BJ (cell line): ENCODE data around the gene FUBP1. TPM values are rescaled to one million over a fixed set of nuclear protein-coding genes. Genes with fewer than 3 reads are reported as not detected.

ENCODE experiments used
- CTCF ChIA-PET: fragments of 350-600 bp; formaldehyde crosslinking; extraction: SDS; loops from one replicate; lab custom pipeline; 2021; ENCODE audit warnings: antibody characterized with exemption, inconsistent platforms; lab: Yijun Ruan, JAX
- POLR2A ChIA-PET: fragments of 300-600 bp; sonication (Branson Sonifier 250); formaldehyde crosslinking; extraction: SDS; loops from one replicate; lab custom pipeline; 2021; ENCODE audit warnings: antibody characterized with exemption; lab: Charles Lee
- DNase-seq: peaks from one replicate; pipeline ENCODE4 v3.0.0-alpha.2; 2011; ENCODE audit warnings: low read depth
- H3K27me3 ChIP-seq: 2 replicates; pipeline ENCODE4 v1.6.0; 2011; ENCODE audit warnings: low read length; ENCODE audit not compliant: control insufficient read depth, insufficient read depth
- H3K36me3 ChIP-seq: 2 replicates; pipeline ENCODE4 v1.5.1; 2011; ENCODE audit warnings: low read length; ENCODE audit not compliant: control insufficient read depth, insufficient read depth
- H3K4me3 ChIP-seq: 2 replicates; pipeline ENCODE4 v1.5.1; 2011; ENCODE audit warnings: low read depth, mild to moderate bottlenecking, control low read depth, low read length
- CTCF ChIP-seq: IDR thresholded peaks from 2 replicates; pipeline ENCODE4 v1.5.1; 2011; ENCODE audit warnings: low read depth, mild to moderate bottlenecking, control low read depth, inconsistent platforms, low read length, moderate library complexity; ENCODE audit not compliant: insufficient read depth
- polyA plus RNA-seq: library from polyadenylated mRNA; depleted of rRNA; stranded (reverse); fragments of >200 nt; gene quantifications from 2 replicates; pipeline ENCODE4 v1.2.3, GENCODE V29; 2011

Gene FUBP1
- polyA plus RNA-seq, 1 experiment, result 79.0 TPM

- peak overlapping the region; percentile 81 for H3K4me3 ChIP-seq
- ChIA-PET CTCF (interaction anchor here (0.7 to 1.2 kb wide), 5 partner anchors 11 to 136 kb away, joined by 3 to 9 read pairs (median 4); no protein-coding TSS in a partner anchor), POLR2A (interaction anchor here (0.6 to 1.7 kb wide), 4 partner anchors 26 to 235 kb away, joined by 3 to 12 read pairs (median 6); partner anchors contain the start of gene DNAJB4)
- DNase-seq, result no peak
- H3K36me3 ChIP-seq, result no peaks in the 10 kb centered on the region
- H3K27me3 ChIP-seq, result no peaks in the 10 kb centered on the region
- no peak for TF ChIP-seq CTCF
Observed at GRCh38 chr1:77978293-77978968, 441 bp downstream of the FUBP1 start.

GRCh38 chr1:77977989-77978292 lies 931 bp downstream of the FUBP1 start:
- Histone ChIP-seq H3K36me3 (no peaks in the 10 kb centered on the region), H3K4me3 (peak overlapping the region; percentile 81), H3K27me3 (no peaks in the 10 kb centered on the region)
- DNase-seq, result peak; percentile 91
- TF ChIP-seq CTCF, result no peak
- CTCF ChIA-PET, result interaction anchor here (1.1 kb wide), 2 partner anchors 11 to 137 kb away, joined by 3 to 4 read pairs; no protein-coding TSS in a partner anchor
- POLR2A ChIA-PET, result interaction anchor here (0.6 to 1.7 kb wide), 2 partner anchors 27 to 153 kb away, joined by 3 to 12 read pairs; partner anchors contain the start of gene DNAJB4

GRCh38 chr1:77976433-77977076 lies 2.3 kb downstream of the FUBP1 start:
- no peak for DNase-seq
- H3K36me3 ChIP-seq, result peaks cover 1% of the 10 kb centered on the region; the same call in 1 of the 2 replicates
- peak overlapping the region; percentile 81 for H3K4me3 ChIP-seq
- POLR2A ChIA-PET, result interaction anchor here (0.7 kb wide), 1 partner anchor 51 kb away, joined by 3 read pairs; no protein-coding TSS in a partner anchor
- TF ChIP-seq CTCF, result no peak
- H3K27me3 ChIP-seq, result no peaks in the 10 kb centered on the region
- CTCF ChIA-PET, result interaction anchor here (0.9 to 1.5 kb wide), 3 partner anchors 22 to 138 kb away, joined by 3 to 11 read pairs (median 4); no protein-coding TSS in a partner anchor

- POLR2A ChIA-PET, result interaction anchor here (0.6 to 0.7 kb wide), 2 partner anchors 50 to 99 kb away, joined by 3 to 6 read pairs; no protein-coding TSS in a partner anchor
- H3K27me3 ChIP-seq, result no peaks in the 10 kb centered on the region
- H3K4me3 ChIP-seq, result peak overlapping the region; percentile 13; the same call in 1 of the 2 replicates
- CTCF ChIA-PET, result interaction anchor here (0.7 to 1.5 kb wide), 4 partner anchors 11 to 194 kb away, joined by 3 to 11 read pairs (median 4); no protein-coding TSS in a partner anchor
- no peak for TF ChIP-seq CTCF
- peaks cover 1% of the 10 kb centered on the region; the same call in 1 of the 2 replicates for H3K36me3 ChIP-seq
- no peak for DNase-seq
Observed at GRCh38 chr1:77975907-77976306, 3.0 kb downstream of the FUBP1 start.

- DNase-seq, result no peak
- no peak for TF ChIP-seq CTCF
- ChIA-PET CTCF (interaction anchor here (0.7 to 1.5 kb wide), 4 partner anchors 11 to 193 kb away, joined by 3 to 11 read pairs (median 4); no protein-coding TSS in a partner anchor), POLR2A (interaction anchor here (0.6 kb wide), 2 partner anchors 22 to 98 kb away, joined by 3 to 6 read pairs; no protein-coding TSS in a partner anchor)
- Histone ChIP-seq H3K27me3 (no peaks in the 10 kb centered on the region), H3K4me3 (peak overlapping the region; percentile 13; the same call in 1 of the 2 replicates), H3K36me3 (peaks cover 1% of the 10 kb centered on the region; the same call in 1 of the 2 replicates)
Observed at GRCh38 chr1:77975386-77975785, 3.5 kb downstream of the FUBP1 start.
